HG02623 (cell line): ENCODE measurements around the gene UBASH3A.

Experiments
- ATAC-seq: cut with Tn5 transposase; IDR thresholded peaks from one replicate; pipeline ENCODE4 v1.9.1; 2021; ENCODE audit warnings: moderate library complexity; ENCODE audit not compliant: unreplicated experiment

Gene UBASH3A

GRCh38 chr21:42481169-42481568, 77.5 kb downstream of the UBASH3A start:
- ATAC-seq = no peak

DNA sequence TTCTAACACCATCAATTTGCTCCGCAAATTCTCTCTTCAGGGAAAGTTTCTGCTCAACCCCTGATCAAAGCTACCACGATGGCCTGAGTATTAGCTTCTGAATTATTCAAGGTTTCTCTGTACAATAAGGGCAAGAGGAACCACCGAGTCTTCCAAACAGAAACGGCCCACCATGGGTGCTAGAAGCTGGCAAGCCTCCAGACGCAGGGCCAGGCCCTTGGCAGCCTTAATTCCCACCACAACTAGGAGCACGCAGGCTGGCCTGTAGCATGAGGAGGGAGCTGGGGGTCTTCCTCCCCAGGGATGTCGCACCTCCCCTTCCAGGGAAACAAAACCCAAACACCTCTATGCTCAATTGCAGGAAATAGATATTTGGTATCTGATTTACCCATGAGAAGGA, 81.3 kb downstream of the UBASH3A start:
- ATAC-seq = no peak

DNA sequence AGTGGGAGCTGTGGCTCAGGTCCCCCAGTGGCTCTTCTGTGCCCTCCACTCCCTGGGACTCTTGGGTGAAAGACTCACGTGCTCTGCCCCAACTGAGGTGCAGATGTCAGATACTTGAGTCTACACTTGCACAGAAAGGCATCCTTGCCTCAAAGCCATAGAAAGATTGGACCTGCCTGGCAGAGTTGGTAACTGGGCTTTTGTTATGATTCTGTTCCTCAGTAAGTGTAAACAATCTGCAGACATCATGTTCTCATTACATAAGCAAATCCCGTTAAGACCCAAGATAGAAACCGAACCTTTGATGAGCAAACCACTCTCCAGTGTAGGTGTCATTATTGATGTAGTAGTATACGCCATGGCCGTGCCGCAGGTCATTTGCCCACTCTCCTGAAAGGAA, 82.4 kb downstream of the UBASH3A start:
- no peak for ATAC-seq

DNA sequence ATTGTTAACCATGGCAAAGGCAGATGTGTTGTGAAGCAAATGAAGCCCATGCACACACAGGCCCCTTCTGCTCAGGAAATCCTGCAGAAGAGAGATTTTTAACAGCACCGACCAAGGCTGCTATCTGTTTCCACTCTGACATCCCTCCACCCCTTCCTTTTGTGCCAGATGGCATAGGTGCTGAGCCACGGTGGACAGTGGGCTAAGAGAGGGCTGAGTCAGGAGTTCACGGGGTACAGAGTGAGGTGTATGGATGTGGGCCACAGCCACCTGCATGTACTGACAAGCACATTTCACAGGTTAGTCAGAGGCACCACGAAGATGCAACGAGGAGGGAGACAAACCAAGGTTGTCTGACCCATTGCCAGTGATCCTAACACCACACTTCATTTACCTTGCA, 82.8 kb downstream of the UBASH3A start:
- ATAC-seq = no peak

DNA sequence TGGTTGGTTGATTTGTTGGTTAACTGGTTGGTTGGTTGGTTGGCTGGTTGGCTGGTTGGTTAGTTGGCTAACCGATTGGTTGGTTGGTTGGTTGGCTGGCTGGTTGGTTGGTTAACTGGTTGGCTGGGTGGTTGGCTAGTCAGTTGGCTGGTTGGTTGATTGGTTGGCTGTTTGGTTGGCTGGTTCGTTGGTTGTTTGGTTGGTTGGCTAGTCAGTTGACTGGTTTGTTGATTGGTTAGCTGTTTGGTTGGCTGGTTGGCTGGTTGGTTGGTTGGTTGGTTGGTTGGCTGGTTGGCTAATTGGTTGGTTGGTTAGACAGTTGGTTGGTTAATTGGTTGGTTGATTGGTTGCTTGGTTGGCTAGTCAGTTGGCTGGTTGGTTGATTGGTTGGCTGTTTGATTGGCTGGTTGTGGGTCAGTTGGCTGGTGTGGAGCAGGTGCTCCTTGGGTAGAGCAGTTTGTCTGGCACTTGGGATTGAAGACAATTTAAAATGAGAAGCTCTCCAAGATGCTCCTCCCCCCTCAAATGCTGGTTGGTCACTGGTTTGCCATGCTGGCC, 85.4 kb downstream of the UBASH3A start:
- ATAC-seq = no peak

GRCh38 chr21:42489991-42490390, 86.3 kb downstream of the UBASH3A start:
- ATAC-seq = no peak

GRCh38 chr21:42490720-42491119, 87.0 kb downstream of the UBASH3A start:
- ATAC-seq = no peak

- no peak for ATAC-seq
These were observed 87.6 kb downstream of the UBASH3A start for GRCh38 chr21:42491328-42491727.

DNA sequence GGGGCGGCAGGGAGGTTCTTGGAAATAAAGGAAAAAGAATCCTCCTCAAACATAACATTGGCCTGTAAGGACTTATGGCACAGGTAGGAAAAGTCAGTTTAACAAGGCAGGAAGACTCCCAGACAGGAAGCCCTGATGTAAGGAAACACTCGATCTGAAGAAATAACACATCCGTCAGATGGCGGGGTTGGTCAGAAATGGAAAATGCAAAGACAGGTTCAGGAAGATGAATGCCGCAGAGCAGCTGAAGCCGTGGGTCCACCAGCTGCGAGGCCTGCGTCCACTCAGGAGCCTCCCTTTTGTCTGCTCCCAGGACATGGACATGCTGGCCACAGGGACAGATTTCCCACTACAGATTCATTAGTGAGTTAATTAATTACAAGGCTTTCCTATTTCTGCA, 88.5 kb downstream of the UBASH3A start:
- no peak for ATAC-seq

DNA sequence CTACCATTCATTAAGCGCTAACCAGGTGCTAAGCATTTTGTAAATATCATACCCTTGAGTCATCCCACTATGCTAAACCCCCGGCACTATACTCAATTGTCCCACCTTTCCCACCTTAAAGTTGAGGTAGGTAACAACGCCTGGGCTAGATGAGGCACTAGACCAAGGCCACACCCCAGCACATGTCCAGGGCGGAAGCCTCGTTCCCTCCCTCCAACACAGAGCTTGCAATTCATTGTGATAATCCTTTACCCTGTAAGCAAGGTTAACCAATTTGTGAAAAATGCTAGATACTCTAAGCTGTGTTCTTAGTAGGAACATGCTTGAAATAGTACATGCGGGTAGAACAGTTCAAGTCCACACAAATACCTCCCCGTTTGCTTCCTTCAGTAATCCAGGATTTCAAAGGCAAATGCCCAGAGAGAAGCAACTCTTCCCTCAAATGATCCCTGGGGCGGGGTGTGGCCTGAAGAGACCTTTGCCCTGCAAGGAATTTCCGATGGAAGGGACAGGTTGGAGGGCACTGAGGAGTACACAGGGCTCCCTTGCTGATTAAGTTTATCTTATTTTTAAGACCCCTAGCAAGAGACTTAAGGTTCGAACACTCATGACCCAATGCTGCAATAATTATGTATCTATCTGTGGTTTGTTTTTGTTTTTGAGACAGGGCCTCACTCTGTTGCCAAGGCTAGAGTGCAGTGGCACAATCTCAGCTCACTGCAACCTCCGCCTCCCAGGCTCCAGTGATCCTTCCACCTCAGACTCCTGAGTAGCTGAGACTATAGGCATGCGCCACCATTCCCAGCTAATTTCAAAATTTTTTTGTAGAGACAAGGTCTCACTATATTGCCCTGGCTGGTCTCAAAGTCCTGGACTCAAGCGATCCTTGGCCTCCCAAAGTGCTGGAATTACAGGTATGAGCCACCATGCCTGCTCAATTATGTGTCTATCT, 89.7 kb downstream of the UBASH3A start:
- no peak for ATAC-seq

DNA sequence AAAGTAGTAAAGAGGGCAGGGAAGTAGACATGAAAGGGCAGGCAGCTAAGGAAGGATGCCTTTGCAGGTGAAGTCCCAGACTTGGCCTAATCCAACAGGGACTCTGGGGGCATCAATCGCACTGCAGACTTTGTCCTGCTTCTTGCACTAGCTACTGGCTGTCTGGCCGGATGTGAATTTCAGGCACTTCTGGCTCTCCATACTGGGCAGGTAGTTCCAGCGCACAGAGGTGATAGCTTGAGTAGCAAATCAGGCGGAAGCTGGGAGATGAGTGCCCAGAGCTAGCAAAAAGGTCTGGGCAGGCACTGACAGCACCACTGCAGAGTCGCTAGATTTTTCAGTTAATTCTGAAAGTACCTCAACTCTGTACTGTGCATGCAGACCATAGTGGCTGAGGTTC, 91.3 kb downstream of the UBASH3A start:
- ATAC-seq = no peak

- ATAC-seq = peak; percentile 5
These were observed 92.0 kb downstream of the UBASH3A start for GRCh38 chr21:42495765-42496119.

DNA sequence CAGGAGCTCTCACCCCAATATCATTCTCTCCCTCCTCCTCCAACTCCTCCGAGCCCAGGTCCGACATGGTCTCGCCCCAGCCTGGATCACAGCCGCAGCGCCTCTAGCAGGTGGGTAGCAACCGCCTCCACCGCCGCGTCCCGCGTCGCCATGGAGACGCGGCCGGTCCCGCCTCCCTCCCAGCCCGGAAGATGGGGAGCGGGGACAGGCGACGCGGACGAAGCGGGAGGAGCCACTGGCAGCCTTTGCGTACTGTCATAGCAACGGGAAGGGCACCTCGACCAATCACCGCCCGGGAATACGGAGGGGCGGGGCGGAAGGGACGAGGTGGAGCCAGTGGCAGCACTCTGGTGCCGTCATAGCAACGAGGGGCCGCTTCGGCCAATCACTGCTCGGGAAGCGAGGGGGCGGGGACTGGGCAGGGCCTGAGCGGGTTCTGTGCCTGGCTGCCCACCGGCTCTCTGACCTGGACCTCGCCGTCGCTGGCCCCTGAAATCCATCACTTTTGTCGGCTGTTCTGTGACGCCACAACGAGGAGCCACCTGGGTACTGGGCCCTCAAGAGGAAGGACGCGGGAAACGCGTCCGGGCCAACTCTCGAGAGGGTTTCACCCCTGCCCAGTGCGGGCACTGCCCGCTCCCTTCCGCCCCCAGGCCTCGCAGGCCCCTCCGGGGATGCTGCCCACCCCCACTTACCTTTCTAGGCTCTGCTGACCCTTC, 92.6 kb downstream of the UBASH3A start, which contains the start of gene RSPH1:
Gene RSPH1 (minus strand): TSS at position 105 of the 719 bp plus-strand sequence. CDS start 38 bp downstream, at position 67.
- ATAC-seq = peak; percentile 94

- no peak for ATAC-seq
These were observed 93.1 kb downstream of the UBASH3A start for GRCh38 chr21:42496839-42497202.
